HPDE6-E6E7 (cell line): ENCODE results near the gene DCTD.

Source experiments
- DNase-seq: peaks from one replicate; pipeline ENCODE4 v3.0.0; 2011; ENCODE audit warnings: missing footprints; ENCODE audit errors: extremely low spot score

The DCTD gene

DNA sequence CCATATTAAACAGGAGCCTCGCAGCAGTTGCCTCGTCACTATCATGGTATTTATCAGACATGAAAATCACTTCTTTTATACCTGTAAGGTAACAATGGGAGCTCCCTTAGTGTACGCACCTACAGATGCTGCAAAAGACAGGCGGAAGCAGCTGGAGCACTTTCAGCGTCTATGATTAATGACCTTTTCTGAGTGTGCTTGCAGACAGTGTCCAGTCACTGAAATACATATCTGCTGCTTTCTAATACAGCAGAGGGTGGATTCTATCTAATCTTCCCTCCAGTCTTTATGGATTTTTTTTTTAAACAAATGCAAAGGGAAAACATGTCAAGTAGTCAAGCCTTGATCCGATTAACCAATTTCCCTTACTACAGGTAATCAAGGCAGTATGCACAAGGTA is 24.1 kb downstream of the DCTD start:
- no peak for DNase-seq

- DNase-seq: no peak
Measured at GRCh38 chr4:182890202-182890601, 27.0 kb downstream of the DCTD start.

DNA sequence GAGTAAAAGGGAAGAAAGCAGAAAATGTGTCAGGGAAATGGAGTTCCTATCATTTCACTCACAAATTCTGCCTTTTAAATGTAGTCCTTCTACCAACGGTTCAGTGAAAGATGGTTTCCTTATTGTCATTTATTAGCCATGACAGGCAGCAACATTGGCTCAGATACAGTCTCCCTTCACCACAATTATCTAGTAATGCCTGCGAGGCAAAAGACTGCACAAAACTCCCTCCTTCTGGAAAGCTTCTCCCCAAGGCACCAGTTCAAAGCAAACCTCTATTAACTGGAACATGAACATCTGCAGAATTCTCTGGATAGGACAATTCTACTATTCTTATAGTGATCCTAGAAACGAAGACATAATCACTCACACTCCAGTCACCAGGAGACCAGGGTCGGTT is 28.3 kb downstream of the DCTD start:
- no peak for DNase-seq

GRCh38 chr4:182886768-182887167 is 30.4 kb downstream of the DCTD start:
- no peak for DNase-seq

- DNase-seq: no peak
Measured at GRCh38 chr4:182886205-182886604, 31.0 kb downstream of the DCTD start.

GRCh38 chr4:182885738-182886077 is 31.5 kb downstream of the DCTD start:
- no peak for DNase-seq

DNA sequence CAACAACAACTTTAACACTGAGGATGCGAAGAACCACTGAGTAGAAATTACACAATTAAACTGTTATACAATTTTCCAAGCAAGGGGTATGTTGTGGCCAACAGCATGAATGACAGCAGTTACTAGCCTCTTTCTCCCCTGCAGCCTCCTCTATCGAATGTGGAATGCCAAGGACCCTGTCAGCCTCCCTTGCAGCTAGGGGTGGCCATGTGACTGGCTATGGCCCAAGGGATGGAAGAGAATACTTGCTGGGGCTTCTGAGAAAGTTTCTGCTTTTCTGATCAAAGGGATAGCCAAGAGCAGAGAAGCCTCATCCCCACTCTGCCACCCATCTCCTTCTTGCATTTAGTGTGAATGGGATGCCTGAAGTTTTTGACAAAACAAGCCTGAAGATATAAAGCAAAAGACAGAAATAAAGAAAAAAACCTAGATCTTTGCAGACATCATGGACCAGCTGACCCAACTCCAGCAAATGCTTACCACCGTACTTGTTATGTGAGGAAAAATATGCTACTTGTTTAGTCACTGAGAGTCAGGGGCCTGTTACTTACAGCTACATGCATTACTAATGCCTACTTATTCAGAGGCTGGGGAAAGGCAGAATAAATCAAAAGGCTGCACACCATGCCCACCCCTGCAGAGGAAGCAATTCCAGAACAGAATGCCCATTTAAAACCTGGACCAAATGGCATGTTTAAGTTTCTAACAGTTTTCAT is 32.0 kb downstream of the DCTD start:
- no peak for DNase-seq

DNA sequence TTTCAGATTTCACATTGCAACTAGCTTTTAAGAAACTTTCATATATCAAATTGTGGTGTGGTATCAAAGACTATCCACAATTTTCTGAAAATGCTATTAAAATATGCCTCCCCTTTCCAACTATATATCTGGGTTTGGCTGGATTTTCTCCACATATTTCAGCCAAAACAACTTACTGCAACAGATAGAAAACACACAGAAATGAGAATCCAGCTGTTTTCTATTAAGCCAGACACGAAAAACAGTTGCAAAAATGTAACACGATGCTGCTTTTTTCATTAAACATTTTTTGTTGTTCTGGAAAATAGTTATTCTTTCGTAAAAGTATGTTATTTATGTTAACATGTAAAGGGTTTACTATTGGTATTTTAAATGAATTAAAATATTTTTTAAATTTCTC is 33.1 kb downstream of the DCTD start:
- no peak for DNase-seq

GRCh38 chr4:182883351-182883750 is 33.8 kb downstream of the DCTD start:
- DNase-seq: no peak

DNA sequence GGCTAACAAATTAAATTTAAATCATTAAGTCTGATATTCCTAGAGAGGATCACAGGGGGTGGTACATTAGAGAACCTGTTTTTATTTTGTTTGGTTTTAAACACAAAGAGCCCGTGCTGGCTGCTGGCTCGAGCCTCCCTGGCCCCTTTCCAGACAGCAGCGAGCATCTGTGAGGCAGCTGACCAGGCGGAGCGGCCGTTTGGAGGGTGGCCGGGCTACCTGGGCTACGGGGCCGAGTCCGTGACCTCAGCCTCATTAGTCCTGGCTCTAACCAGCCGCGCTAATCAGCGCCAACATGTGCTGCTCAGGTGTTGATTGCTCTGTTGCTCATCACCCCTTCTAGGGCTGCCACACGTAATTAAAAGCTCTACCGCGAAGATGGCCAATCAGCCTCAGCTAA is 35.3 kb downstream of the DCTD start:
- DNase-seq: no peak

GRCh38 chr4:182880387-182881356 is 36.5 kb downstream of the DCTD start:
- peak; percentile 31 for DNase-seq

- DNase-seq: no peak
Measured at GRCh38 chr4:182879913-182880312, 37.3 kb downstream of the DCTD start.

DNA sequence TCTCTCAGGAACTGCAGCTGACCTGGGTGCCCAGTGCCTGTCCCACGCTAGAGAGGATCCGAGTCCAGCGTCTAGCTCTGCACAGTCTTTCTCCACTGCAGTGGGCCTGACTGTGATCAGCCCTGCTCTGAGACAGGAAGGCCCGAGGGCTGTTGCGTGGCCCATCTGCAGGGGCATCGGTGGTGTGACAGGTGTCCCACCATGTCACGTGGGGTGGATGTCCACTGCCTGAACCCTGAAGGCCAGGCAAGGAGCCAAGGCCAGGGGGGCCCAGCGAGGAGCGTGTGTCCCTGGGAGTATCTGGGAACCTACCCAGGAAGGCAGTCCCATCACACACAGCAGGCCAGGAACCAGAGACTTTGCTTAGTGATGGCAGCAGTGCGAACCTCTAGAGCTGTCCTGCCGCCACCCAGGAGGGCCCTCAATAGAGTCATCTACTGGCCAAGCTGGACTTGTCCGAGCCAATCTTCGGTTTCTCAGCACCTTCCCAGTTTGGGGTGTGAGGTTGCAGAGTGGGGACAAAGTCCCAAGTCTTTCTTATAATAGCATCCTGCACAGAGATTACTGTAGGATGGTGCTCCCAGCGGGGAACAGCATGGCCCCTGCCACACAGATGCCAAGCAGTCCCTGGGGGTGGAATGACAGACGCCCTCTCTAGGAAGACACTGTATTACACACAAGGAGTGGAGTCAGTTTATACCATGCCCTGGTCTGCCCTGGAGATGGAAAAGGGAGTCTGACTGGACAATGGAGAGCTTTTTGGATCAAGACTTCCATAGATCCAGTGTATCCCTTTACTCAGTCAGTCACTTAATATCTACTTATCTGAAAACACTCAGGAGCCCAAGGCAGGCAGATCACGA is 38.3 kb downstream of the DCTD start:
- DNase-seq: no peak

- DNase-seq: no peak
Measured at GRCh38 chr4:182877326-182877883, 39.8 kb downstream of the DCTD start.

GRCh38 chr4:182876427-182876826 is 40.8 kb downstream of the DCTD start:
- no peak for DNase-seq

DNA sequence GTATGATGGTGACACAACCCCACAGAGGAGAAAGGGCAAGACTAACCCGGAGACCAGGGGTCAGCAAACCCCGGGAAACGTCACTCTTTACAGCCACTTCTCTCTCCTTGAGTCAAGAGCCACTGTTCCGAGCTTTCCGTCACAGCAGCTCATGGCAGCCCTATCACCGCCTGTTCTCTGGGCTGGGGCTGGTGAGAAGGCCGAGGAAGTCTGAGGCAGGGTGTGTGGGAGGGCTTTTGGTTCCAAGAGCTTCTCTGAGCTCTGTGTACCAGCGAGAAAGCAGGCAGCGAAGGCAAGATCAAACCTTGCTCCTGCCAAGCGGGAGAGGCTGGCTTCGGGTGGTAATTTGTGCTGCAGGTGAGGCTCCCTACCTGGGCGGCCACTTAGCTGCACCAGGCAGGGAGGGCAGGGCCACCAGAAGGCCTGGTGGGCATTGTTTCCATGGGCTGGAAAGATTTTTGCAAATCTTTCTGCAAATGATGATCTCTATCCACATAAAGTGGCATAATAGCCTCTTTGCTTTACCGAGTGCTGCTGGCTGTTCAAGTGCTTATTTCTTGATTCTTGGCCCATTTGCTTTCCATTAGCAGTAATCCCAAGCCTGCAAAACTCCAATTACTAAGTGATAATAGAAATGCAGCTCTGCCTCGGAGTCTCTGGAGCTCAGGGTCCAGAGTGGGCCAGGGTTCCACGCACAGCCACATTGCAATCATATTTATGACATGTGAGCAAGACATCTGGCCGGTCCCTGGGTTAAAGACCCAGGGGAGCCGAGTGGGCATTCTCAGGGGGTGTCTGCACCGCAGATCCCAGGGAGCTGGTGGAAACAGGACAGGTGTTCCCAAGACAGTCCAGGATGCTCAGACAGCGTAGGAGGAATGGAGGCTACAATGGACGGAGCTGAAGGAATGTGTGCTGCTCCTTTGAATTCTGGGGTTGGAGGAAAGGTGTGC is 41.5 kb downstream of the DCTD start:
- no peak for DNase-seq

DNA sequence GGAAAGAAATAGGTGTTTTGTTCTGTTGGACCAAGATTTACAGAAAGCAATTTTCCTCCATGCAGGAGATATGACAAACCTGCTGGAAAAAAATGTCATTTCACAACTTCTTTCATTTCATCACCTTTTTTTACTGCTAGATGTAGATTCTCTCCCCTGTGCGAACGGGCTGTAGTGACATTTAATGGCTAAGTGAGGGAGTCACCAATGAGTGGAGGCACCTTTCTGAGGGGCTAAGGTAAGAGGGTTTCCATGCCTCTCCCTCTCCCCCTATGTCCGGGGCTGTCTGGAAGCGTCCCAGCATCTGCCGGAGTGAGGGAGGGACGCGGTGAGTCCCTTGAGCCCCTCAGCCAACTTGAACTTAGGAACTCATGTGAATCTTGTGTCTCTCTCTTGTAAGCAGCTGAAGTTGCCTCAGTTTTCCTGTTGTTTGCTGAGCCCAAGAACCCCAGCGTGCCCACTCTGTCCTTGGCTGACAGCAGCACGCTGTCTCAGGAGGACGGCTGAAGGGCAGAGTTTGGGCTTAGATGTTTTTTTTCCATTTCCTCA is 42.3 kb downstream of the DCTD start:
- no peak for DNase-seq

DNA sequence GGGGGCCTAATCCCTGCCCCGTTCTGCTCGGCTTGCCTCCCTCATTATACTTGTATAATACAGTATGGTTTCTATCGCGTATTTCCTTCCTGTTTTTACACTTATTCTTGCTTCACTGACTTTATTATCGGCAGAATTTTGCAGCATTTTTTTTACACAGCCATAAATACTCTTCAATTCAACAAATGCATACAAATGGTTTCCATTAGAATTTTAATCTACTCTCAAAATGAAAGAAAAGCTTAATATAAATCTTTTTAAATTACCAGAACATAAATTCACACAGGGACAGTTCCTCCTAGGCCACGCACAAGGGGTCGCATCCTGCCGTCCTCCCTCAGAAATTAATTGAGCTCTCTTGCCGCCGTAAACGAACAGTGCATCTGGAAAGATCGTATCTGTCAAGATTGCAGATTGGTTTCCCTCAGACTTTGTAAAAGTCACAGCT is 42.9 kb downstream of the DCTD start:
- no peak for DNase-seq

GRCh38 chr4:182873726-182874125 is 43.5 kb downstream of the DCTD start:
- no peak for DNase-seq

DNA sequence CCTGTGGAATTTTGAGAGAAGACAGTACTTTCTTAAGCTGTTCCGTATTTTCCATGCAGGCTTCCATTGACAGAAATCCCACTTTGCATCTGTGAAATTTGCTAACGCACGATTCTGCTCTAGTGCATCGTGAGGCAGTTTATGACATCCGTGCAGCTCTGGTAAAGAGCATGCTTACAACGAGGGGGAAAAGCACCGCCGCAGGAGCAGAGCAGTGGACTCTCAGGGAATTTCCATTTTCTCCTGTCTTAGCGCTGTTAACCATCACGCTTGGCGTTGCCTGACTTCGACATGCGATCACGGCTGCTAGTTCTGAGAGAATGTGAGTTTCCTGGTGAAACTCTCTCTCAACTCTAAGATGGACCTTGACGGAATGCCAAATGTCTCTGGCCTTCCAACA is 43.9 kb downstream of the DCTD start:
- no peak for DNase-seq
